Measurements from ENCODE around the gene PRELP.

GRCh38 chr1:203451836-203452784 is 23.5 kb upstream of the PRELP start:
- TF ChIP-seq CTCF (IDR thresholded peaks at IDR 0.05; ENCODE audit: extremely low read depth in 1 of 2, insufficient read depth in 1 of 2, low read depth in 1 of 2, low read length in 2 of 2) (no peak), POLR2AphosphoS5 (IDR thresholded peaks at IDR 0.05; ENCODE audit: insufficient read depth, low read depth, low read length) (no peak)

Measured in endothelial cell of umbilical vein (primary cell).